OCI-LY1 (cell line): ENCODE results near the gene PRIM1.
A peak's percentile ranks its signal among the peaks of the same experiment; 100 is the strongest.
"Not testable (repeated sequence)": the region's sequence is repeated elsewhere in the genome, so short reads cannot be mapped to it uniquely, and the experiment has no call there.

Experiments
- H2AFZ ChIP-seq: fragments of 200-600 bp; sonication (generic), shearing (Covaris generic); 2 replicates; pipeline ENCODE4 v1.6.0; 2014; ENCODE audit warnings: antibody characterized with exemption, mild to moderate bottlenecking, low read length
- H3F3A ChIP-seq: fragments of 200-600 bp; sonication (generic), shearing (Covaris generic); 2 replicates; pipeline ENCODE4 v1.6.0; 2014; ENCODE audit warnings: mild to moderate bottlenecking, antibody characterized with exemption, low read length, moderate library complexity; ENCODE audit not compliant: insufficient read depth
- H3K27ac ChIP-seq: fragments of 200-600 bp; sonication (generic); 2 replicates; pipeline ENCODE4 v1.5.1; 2014; ENCODE audit warnings: low read length, mixed run types, mild to moderate bottlenecking, low read depth; ENCODE audit not compliant: poor library complexity, severe bottlenecking
- H3K27me3 ChIP-seq: fragments of 200-600 bp; sonication (generic); 2 replicates; pipeline ENCODE4 v1.6.0; 2014; ENCODE audit warnings: antibody characterized with exemption, mild to moderate bottlenecking, low read length, moderate library complexity; ENCODE audit not compliant: insufficient read depth
- H3K36me3 ChIP-seq: fragments of 200-600 bp; sonication (generic); 2 replicates; pipeline ENCODE4 v1.6.1; 2014; ENCODE audit warnings: mild to moderate bottlenecking, antibody characterized with exemption, low read length, moderate library complexity, mixed read lengths; ENCODE audit not compliant: insufficient read depth
- H3K4me1 ChIP-seq: fragments of 200-600 bp; sonication (generic); 2 replicates; pipeline ENCODE4 v1.5.1; 2014; ENCODE audit warnings: mild to moderate bottlenecking, low read length, moderate library complexity; ENCODE audit not compliant: insufficient read depth, severe bottlenecking
- H3K4me2 ChIP-seq: fragments of 200-600 bp; sonication (generic), shearing (Covaris generic); 2 replicates; pipeline ENCODE4 v1.6.1; 2014; ENCODE audit warnings: low read length
- H3K4me3 ChIP-seq: fragments of 200-600 bp; sonication (generic); 2 replicates; pipeline ENCODE4 v1.5.1; 2014; ENCODE audit warnings: low read length, low read depth, mild to moderate bottlenecking, mixed read lengths; ENCODE audit not compliant: poor library complexity, severe bottlenecking
- H3K79me2 ChIP-seq: fragments of 200-600 bp; shearing (Covaris generic); 2 replicates; pipeline ENCODE4 v1.6.1; 2016; ENCODE audit warnings: mixed run types, low read length, mixed read lengths; ENCODE audit not compliant: insufficient read depth
- H3K9ac ChIP-seq: fragments of 200-600 bp; sonication (generic), shearing (Covaris generic); 2 replicates; pipeline ENCODE4 v1.6.1; 2014; ENCODE audit warnings: mild to moderate bottlenecking, low read length, mixed read lengths
- H3K9me2 ChIP-seq: fragments of 200-600 bp; sonication (generic), shearing (Covaris generic); 2 replicates; pipeline ENCODE4 v1.6.1; 2014; ENCODE audit warnings: low read depth, mild to moderate bottlenecking, low read length, mixed read lengths
- H3K9me3 ChIP-seq: fragments of 200-600 bp; shearing (Covaris generic); 2 replicates; pipeline ENCODE4 v1.6.1; 2014; ENCODE audit warnings: low read length, mixed read lengths
- H4K20me1 ChIP-seq: fragments of 200-600 bp; sonication (generic), shearing (Covaris generic); 2 replicates; pipeline ENCODE4 v1.6.0; 2016; ENCODE audit warnings: mild to moderate bottlenecking, low read length; ENCODE audit not compliant: insufficient read depth
- CTCF ChIP-seq: fragments of 200-600 bp; sonication (generic), shearing (Covaris generic); IDR thresholded peaks from 2 replicates; pipeline ENCODE4 v1.5.1; 2017; ENCODE audit warnings: mild to moderate bottlenecking, antibody characterized with exemption, low read length, moderate library complexity, mixed read lengths
- EZH2 ChIP-seq: fragments of 200-600 bp; sonication (generic), shearing (Covaris generic); IDR thresholded peaks from 2 replicates; pipeline ENCODE4 v1.8.0; 2017; ENCODE audit warnings: borderline replicate concordance, mixed run types, mild to moderate bottlenecking, antibody characterized with exemption, low read length, moderate library complexity, mixed read lengths

The PRIM1 gene

GRCh38 chr12:56751712-56752598, at the start of gene PRIM1:
PRIM1 (minus strand) TSS chr12:56752323; CDS start chr12:56752298, 25 bp downstream.
- H2AFZ ChIP-seq, result peak within 1 kb of the TSS; percentile 61; the same call in 1 of the 2 replicates
- no peaks in the 10 kb centered on the region for H3K79me2 ChIP-seq
- TF ChIP-seq EZH2 (no peak), CTCF (no peak)
- H3K9me2 ChIP-seq, result no peaks in the 10 kb centered on the region
- peaks cover 9% of the 10 kb centered on the region; the same call in 1 of the 2 replicates for H3F3A ChIP-seq
- peak within 1 kb of the TSS; percentile 94 for H3K4me2 ChIP-seq
- H4K20me1 ChIP-seq, result no peaks in the 10 kb centered on the region
- H3K9me3 ChIP-seq, result no peaks in the 10 kb centered on the region
- H3K9ac ChIP-seq, result peak within 1 kb of the TSS; percentile 84
- peaks cover 30% of the 10 kb centered on the region for H3K4me1 ChIP-seq
- H3K4me3 ChIP-seq, result peak within 1 kb of the TSS; percentile 62
- H3K27me3 ChIP-seq, result no peaks in the 10 kb centered on the region
- H3K27ac ChIP-seq, result peak within 1 kb of the TSS; percentile 97
- H3K36me3 ChIP-seq, result peaks cover 19% of the 10 kb centered on the region; the same call in 1 of the 2 replicates

- H3K9me2 ChIP-seq, result no peaks in the 10 kb centered on the region
- no peak overlapping the region for H3K9ac ChIP-seq
- H4K20me1 ChIP-seq, result no peaks in the 10 kb centered on the region
- H2AFZ ChIP-seq, result no peak overlapping the region
- H3K4me3 ChIP-seq, result no peak overlapping the region
- H3K27me3 ChIP-seq, result no peaks in the 10 kb centered on the region; the same call in 1 of the 2 replicates
- no peak for TF ChIP-seq CTCF
- TF ChIP-seq EZH2, result no peak
- H3K27ac ChIP-seq, result no peak overlapping the region
- H3F3A ChIP-seq, result no peaks in the 10 kb centered on the region
- no peaks in the 10 kb centered on the region for H3K4me1 ChIP-seq
- no peaks in the 10 kb centered on the region for H3K79me2 ChIP-seq
- H3K36me3 ChIP-seq, result no peaks in the 10 kb centered on the region
- no peaks in the 10 kb centered on the region for H3K9me3 ChIP-seq
- H3K4me2 ChIP-seq, result no peak overlapping the region
These were observed 48.1 kb upstream of the PRIM1 start for GRCh38 chr12:56800221-56800620.

- H3F3A ChIP-seq, H3K4me1 ChIP-seq, H3K9ac ChIP-seq, H3K4me3 ChIP-seq, H3K9me3 ChIP-seq, H3K27ac ChIP-seq, H2AFZ ChIP-seq, H3K79me2 ChIP-seq, H3K4me2 ChIP-seq, H3K27me3 ChIP-seq, H3K36me3 ChIP-seq, H4K20me1 ChIP-seq, H3K9me2 ChIP-seq: not testable (repeated sequence)
These were observed 47.2 kb upstream of the PRIM1 start for GRCh38 chr12:56799345-56799744.

GRCh38 chr12:56795791-56796190, 43.7 kb upstream of the PRIM1 start:
- H3K9me2 ChIP-seq, H3K4me2 ChIP-seq, H3K9me3 ChIP-seq, H3K4me3 ChIP-seq, H3F3A ChIP-seq, H2AFZ ChIP-seq, H3K4me1 ChIP-seq, H3K36me3 ChIP-seq, H3K79me2 ChIP-seq, H3K27ac ChIP-seq, H4K20me1 ChIP-seq, H3K27me3 ChIP-seq, H3K9ac ChIP-seq: not testable (repeated sequence)

GRCh38 chr12:56795046-56795562, 43.0 kb upstream of the PRIM1 start:
- not testable (repeated sequence) for H3K4me1 ChIP-seq, H3K36me3 ChIP-seq, H4K20me1 ChIP-seq, H2AFZ ChIP-seq, H3K9ac ChIP-seq, H3K9me2 ChIP-seq, H3K9me3 ChIP-seq, H3K27ac ChIP-seq, H3K27me3 ChIP-seq, H3K79me2 ChIP-seq, H3F3A ChIP-seq, H3K4me3 ChIP-seq, H3K4me2 ChIP-seq

DNA sequence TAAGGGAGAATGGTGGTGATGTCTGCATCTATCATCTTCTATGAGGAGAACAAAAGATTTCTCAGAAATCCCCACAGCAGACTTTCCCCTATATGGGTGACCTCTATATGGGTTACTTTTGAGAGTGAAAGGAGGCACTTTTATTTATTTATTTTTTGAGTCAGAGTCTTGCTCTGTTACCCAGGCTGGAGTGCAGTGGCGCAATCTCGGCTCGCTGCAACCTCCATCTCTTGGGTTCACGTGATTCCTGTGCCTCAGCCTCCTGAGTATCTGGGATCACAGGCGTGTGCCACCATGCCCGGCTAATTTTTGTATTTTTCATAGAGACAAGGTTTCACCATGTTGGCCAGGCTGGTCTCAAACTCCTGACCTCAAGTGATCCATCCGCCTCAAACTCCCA, 41.0 kb upstream of the PRIM1 start:
- H3K9me3 ChIP-seq, H3K9me2 ChIP-seq, H3K4me1 ChIP-seq, H4K20me1 ChIP-seq, H3F3A ChIP-seq, H3K79me2 ChIP-seq, H3K36me3 ChIP-seq, H3K4me3 ChIP-seq, H3K27me3 ChIP-seq, H3K27ac ChIP-seq, H2AFZ ChIP-seq, H3K4me2 ChIP-seq, H3K9ac ChIP-seq: not testable (repeated sequence)
